CD14-positive monocyte (primary cell): ENCODE measurements around the gene MYO1A. TPM values are rescaled to one million over a fixed set of nuclear protein-coding genes. Genes with fewer than 3 reads are reported as not detected.

Source experiments
- DNase-seq, 3 donors: peaks; one replicate each; pipeline ENCODE4 v3.0.0-alpha.2; 2011 to 2022
- H2AFZ ChIP-seq: 2 replicates; pipeline ENCODE4 v1.6.0; 2012; ENCODE audit warnings: mild to moderate bottlenecking, low read depth, low read length, inconsistent platforms; ENCODE audit not compliant: insufficient read depth, poor library complexity, severe bottlenecking
- H3K27ac ChIP-seq, 2 donors: 1 replicate in 1 of 2; 2 replicates in 1 of 2; pipeline ENCODE4 v1.5.1; 2012 to 2013; ENCODE audit warnings: low read length in 2 of 2, control low read depth in 1 of 2, inconsistent platforms in 1 of 2, low read depth in 1 of 2, mild to moderate bottlenecking in 1 of 2
- H3K27me3 ChIP-seq, 2 donors: one replicate each; pipeline versions ENCODE4 v1.6.0 to v1.6.1; 2011 to 2013; ENCODE audit warnings: low read length in 2 of 2; ENCODE audit not compliant: control insufficient read depth in 2 of 2, insufficient read depth in 2 of 2
- H3K36me3 ChIP-seq, 2 donors: replicated peaks in 1 of 2; 1 replicate in 1 of 2; 2 replicates in 1 of 2; pipeline versions ENCODE4 v1.5.1 to v1.6.1; 2012 to 2013; ENCODE audit warnings: low read length in 2 of 2, control low read depth in 1 of 2, inconsistent platforms in 1 of 2, mild to moderate bottlenecking in 1 of 2; ENCODE audit not compliant: insufficient read depth in 2 of 2, control insufficient read depth in 1 of 2
- H3K4me1 ChIP-seq, 2 donors: 1 replicate in 1 of 2; 2 replicates in 1 of 2; pipeline versions ENCODE4 v1.5.1 to v1.6.1; 2012 to 2013; ENCODE audit warnings: low read length in 2 of 2, control low read depth in 1 of 2, inconsistent platforms in 1 of 2, mild to moderate bottlenecking in 1 of 2, moderate library complexity in 1 of 2; ENCODE audit not compliant: insufficient read depth in 2 of 2, control insufficient read depth in 1 of 2
- H3K4me2 ChIP-seq: replicated peaks from 2 replicates; pipeline ENCODE3; 2012; ENCODE audit warnings: low read length, moderate library complexity, mild to moderate bottlenecking; ENCODE audit not compliant: poor library complexity, severe bottlenecking; ENCODE audit errors: extremely low read depth
- H3K4me3 ChIP-seq, 3 experiments: fragments of 200-600 bp in 1 of 3; sonication (generic) in 1 of 3; replicated peaks in 1 of 3; 1 replicate in 2 of 3; 2 replicates in 1 of 3; pipeline ENCODE4 v1.5.1; 2011 to 2013; ENCODE audit warnings: low read length in 3 of 3, mild to moderate bottlenecking in 3 of 3, control low read depth in 2 of 3, low read depth in 2 of 3, inconsistent platforms in 1 of 3, moderate library complexity in 1 of 3
- H3K79me2 ChIP-seq: 2 replicates; pipeline ENCODE4 v1.6.0; 2012; ENCODE audit warnings: mild to moderate bottlenecking, control low read depth, inconsistent platforms, low read length, moderate library complexity; ENCODE audit not compliant: insufficient read depth
- H3K9ac ChIP-seq: 2 replicates; pipeline ENCODE4 v1.6.0; 2017; ENCODE audit warnings: low read length, mild to moderate bottlenecking; ENCODE audit not compliant: insufficient read depth, poor library complexity, severe bottlenecking
- H3K9me3 ChIP-seq, 2 donors: replicated peaks in 1 of 2; 1 replicate in 1 of 2; 2 replicates in 1 of 2; pipeline versions ENCODE4 v1.5.1 to v1.6.1; 2012 to 2013; ENCODE audit warnings: low read length in 2 of 2, control low read depth in 1 of 2; ENCODE audit not compliant: control insufficient read depth in 1 of 2, insufficient read depth in 1 of 2
- H4K20me1 ChIP-seq: 2 replicates; pipeline ENCODE4 v1.6.0; 2012; ENCODE audit warnings: mild to moderate bottlenecking, low read length, control low read depth, moderate library complexity; ENCODE audit not compliant: insufficient read depth
- H3K27ac Mint-ChIP-seq, 7 donors: one replicate each; pipeline ENCODE4 v1.8.0; 2020; ENCODE audit warnings: mild to moderate bottlenecking in 7 of 7, mixed read lengths in 7 of 7, moderate library complexity in 6 of 7, inconsistent platforms in 2 of 7
- H3K27me3 Mint-ChIP-seq, 3 donors: one replicate each; pipeline ENCODE4 v1.8.0; 2021 to 2022; ENCODE audit warnings: low read depth in 3 of 3, mild to moderate bottlenecking in 3 of 3, mixed read lengths in 3 of 3, moderate library complexity in 3 of 3, inconsistent platforms in 1 of 3
- H3K36me3 Mint-ChIP-seq, 2 donors: one replicate each; pipeline ENCODE4 v1.8.0; 2020; ENCODE audit warnings: mixed read lengths in 2 of 2, inconsistent platforms in 1 of 2, mild to moderate bottlenecking in 1 of 2
- H3K4me1 Mint-ChIP-seq: one replicate; pipeline ENCODE4 v1.8.0; 2020; ENCODE audit warnings: mild to moderate bottlenecking, mixed read lengths
- H3K4me3 Mint-ChIP-seq, 2 donors: one replicate each; pipeline ENCODE4 v1.8.0; 2020; ENCODE audit warnings: mild to moderate bottlenecking in 2 of 2, mixed read lengths in 2 of 2, moderate library complexity in 1 of 2
- H3K9me3 Mint-ChIP-seq, 7 donors: one replicate each; pipeline ENCODE4 v1.8.0; 2020 to 2022; ENCODE audit warnings: mixed read lengths in 7 of 7, mild to moderate bottlenecking in 6 of 7, moderate library complexity in 6 of 7, inconsistent platforms in 2 of 7
- CTCF ChIP-seq: fragments of 200-600 bp; IDR thresholded peaks from one replicate; pipeline ENCODE4 v1.8.0; 2022; ENCODE audit warnings: antibody characterized with exemption, mild to moderate bottlenecking
- WGBS: methylation state at CpG from one replicate; pipeline ENCODE4 v1.1.5; 2013; ENCODE audit warnings: missing lambda C conversion rate; ENCODE audit not compliant: insufficient coverage; 5-methylcytosine and 5-hydroxymethylcytosine counted together
- intact Hi-C, 2 donors: fragments of 100-400 bp; cut with micrococcal nuclease; formaldehyde crosslinking; loops; one replicate each; pipeline versions ENCODE4 v1.15.0 to v1.15.1; 2023
- polyA plus RNA-seq, 3 donors: library from polyadenylated mRNA; depleted of rRNA in 1 of 3; unstranded in 2 of 3; stranded (reverse) in 1 of 3; fragments of 300-500 nt in 2 of 3; fragments of >200 nt in 1 of 3; fragmentation: Illumina TruSeq in 2 of 3; gene quantifications; 1 replicate in 2 of 3; 2 replicates in 1 of 3; pipeline ENCODE4 v1.2.3, GENCODE V29; 2012 to 2021

MYO1A gene
- polyA plus RNA-seq, 3 donors: 0.22 to 1.7 (median 1.3) TPM

- Histone ChIP-seq H3K36me3 (peaks cover 4 to 6% of the 10 kb centered on the region in 2 donors), H3K9me3 (no peaks in the 10 kb centered on the region), H3K79me2 (peaks cover 36% of the 10 kb centered on the region), H3K27me3 (no peaks in the 10 kb centered on the region), H3K27ac (peak overlapping the region in 1 of 2 donors; percentile 14), H4K20me1 (no peaks in the 10 kb centered on the region), H2AFZ (no peak overlapping the region), H3K4me1 (peaks cover 8 to 17% of the 10 kb centered on the region in 2 donors), H3K9ac (no peak overlapping the region), H3K4me3 (no peak overlapping the region), H3K4me2 (no peak overlapping the region)
- Mint-ChIP-seq H3K4me3 (no peak overlapping the region), H3K27me3 (no peaks in the 10 kb centered on the region), H3K27ac (peak overlapping the region in 1 of 7 donors; percentile 54), H3K36me3 (peaks cover 18 to 28% of the 10 kb centered on the region in 2 donors), H3K4me1 (peaks cover 18% of the 10 kb centered on the region), H3K9me3 (peaks cover 0 to under 1% (median 0%) of the 10 kb centered on the region in 7 donors)
- 100% methylated on average over 1 of the region's 2 CpGs for WGBS
- no peak for DNase-seq
- no peak for TF ChIP-seq CTCF
- intact Hi-C loops: loop anchor here in 1 of 2 donors (5.0 kb wide), 1 partner anchor 40 kb away; the partner anchor contains the start of gene STAT6
Observed at GRCh38 chr12:57072661-57073060, 22.7 kb upstream of the MYO1A start.

GRCh38 chr12:57069523-57069922 is 19.6 kb upstream of the MYO1A start:
- peaks cover 0 to 2% (median 0%) of the 10 kb centered on the region in 7 donors for H3K9me3 Mint-ChIP-seq
- Histone ChIP-seq H2AFZ (peak overlapping the region; percentile 75), H3K79me2 (peaks cover 15% of the 10 kb centered on the region), H3K9me3 (no peaks in the 10 kb centered on the region), H3K4me1 (peaks cover 18 to 26% of the 10 kb centered on the region in 2 donors), H3K36me3 (peaks cover 4 to 10% of the 10 kb centered on the region in 2 donors), H3K4me2 (peak overlapping the region; percentile 46), H3K9ac (no peak overlapping the region), H3K27me3 (no peaks in the 10 kb centered on the region), H3K4me3 (peak overlapping the region in 1 of 3 experiments; percentile 29), H3K27ac (peak overlapping the region in 1 of 2 donors; percentile 82), H4K20me1 (no peaks in the 10 kb centered on the region)
- no peaks in the 10 kb centered on the region for H3K27me3 Mint-ChIP-seq
- peak; percentile 87 for TF ChIP-seq CTCF
- DNase-seq: peak; percentile 88 to 95 (median 93)
- H3K4me3 Mint-ChIP-seq: no peak overlapping the region
- 42% methylated on average over 2 of the region's 3 CpGs for WGBS
- peaks cover 18 to 37% of the 10 kb centered on the region in 2 donors for H3K36me3 Mint-ChIP-seq
- H3K4me1 Mint-ChIP-seq: peaks cover 31% of the 10 kb centered on the region
- peak overlapping the region; percentile 85 to 94 (median 90) for H3K27ac Mint-ChIP-seq
- intact Hi-C loops: loop anchor here (2.0 to 5.0 kb wide), 3 partner anchors 23 to 113 kb away; no protein-coding TSS in a partner anchor
